ENCODE results near the gene GPR15.

Gene GPR15

DNA sequence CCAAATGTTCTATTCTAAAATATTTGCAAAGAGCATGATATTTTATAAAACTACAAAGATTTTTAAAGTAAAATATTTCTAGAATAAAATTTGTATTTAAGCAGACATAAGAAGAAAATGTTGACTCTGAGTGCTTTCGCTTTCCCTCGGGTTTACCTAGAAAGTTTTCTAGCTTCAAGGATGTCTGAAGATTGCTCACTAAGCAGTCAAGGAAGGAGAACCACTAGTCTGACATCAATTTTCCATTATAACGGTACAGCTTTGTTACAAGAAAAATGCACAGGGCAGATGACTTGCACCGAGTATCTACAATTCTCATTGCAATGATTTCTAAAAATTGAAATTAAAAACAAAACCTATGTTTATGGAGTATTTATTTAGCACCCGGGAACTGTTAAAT, 14.2 kb downstream of the GPR15 start:
- TF ChIP-seq, protein P1, sequence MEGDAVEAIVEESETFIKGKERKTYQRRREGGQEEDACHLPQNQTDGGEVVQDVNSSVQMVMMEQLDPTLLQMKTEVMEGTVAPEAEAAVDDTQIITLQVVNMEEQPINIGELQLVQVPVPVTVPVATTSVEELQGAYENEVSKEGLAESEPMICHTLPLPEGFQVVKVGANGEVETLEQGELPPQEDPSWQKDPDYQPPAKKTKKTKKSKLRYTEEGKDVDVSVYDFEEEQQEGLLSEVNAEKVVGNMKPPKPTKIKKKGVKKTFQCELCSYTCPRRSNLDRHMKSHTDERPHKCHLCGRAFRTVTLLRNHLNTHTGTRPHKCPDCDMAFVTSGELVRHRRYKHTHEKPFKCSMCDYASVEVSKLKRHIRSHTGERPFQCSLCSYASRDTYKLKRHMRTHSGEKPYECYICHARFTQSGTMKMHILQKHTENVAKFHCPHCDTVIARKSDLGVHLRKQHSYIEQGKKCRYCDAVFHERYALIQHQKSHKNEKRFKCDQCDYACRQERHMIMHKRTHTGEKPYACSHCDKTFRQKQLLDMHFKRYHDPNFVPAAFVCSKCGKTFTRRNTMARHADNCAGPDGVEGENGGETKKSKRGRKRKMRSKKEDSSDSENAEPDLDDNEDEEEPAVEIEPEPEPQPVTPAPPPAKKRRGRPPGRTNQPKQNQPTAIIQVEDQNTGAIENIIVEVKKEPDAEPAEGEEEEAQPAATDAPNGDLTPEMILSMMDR (IDR thresholded peaks at IDR 0.05) = no peak

DNA sequence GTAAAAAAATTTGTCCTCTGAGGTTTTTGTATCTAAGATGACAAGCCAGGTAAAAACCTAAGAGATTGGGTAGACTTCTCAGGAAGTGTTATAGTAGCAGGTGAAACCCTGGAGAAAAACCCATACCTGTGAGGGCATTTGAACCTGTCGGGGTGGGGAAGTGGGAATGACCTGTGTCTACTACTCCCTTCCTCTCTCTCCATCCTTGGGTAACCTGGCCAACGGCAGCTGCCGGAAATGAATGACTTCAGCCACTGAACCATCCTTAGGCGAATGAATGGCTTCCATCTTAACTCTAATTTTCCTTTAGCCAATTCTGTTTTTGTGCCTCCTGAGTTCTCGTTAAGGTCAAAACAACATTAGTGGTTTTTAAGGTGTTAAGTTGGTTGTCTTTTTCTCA, 16.8 kb downstream of the GPR15 start:
- TF ChIP-seq, protein P1 (IDR thresholded peaks at IDR 0.05) = no peak

DNA sequence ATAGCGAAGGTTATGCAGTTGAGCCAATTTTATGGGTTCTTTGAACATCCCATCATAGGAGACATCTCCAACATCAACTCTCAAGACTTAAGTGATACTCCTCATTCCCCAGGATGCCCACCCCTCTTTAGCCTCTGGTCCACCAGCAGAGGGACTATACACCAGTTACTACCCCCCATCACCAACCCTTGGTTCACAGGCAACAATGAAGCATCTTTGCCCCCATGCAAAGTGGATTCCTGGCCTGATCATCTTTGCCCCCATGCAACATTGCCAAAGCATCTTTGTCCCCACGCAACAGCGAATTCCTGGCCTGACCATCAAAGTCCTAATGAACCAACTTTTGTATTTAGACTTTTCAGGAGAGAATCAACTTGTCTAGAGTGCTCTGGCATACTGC, 19.1 kb downstream of the GPR15 start:
- TF ChIP-seq, protein P1 (IDR thresholded peaks at IDR 0.05) = no peak

DNA sequence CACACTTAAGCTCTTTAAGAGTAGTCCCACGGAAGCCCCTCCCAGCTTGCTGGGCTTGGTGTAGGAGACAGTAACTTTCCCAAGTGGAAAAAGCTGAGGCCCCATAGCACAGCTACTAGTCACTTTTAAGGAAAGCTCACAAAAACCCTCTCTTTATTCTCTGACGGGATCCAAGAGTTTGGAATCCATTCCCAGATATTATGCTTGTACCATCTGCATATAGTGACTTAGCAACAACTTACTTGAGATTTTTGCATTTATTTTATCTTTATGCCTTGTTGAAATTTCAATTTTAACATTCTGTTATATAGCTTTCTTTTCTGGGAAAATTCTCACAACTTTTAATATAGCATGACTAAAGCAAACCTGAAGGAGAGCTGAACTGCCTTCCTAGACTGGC, 19.5 kb downstream of the GPR15 start:
- TF ChIP-seq, protein P1 (IDR thresholded peaks at IDR 0.05) = no peak

DNA sequence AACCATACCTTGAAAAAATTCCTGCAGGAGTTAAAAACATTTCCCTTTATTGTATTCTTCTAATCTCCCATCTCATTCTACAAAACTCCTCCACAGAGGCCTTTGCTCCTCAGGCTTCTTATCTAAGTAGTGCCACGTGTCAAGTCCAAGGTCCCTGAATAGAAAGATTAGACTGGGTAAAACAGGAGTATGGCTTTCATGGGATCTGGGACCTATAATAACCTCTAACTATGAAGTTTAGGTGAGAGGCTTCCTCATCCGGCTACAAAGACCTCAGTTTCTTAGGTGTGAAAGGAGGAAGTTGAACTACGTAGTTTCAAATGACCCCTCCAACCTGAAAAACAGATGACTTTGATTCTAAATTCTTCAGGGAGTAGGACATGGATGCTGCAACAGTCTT, 20.0 kb downstream of the GPR15 start:
- TF ChIP-seq, protein P1 (IDR thresholded peaks at IDR 0.05) = no peak

DNA sequence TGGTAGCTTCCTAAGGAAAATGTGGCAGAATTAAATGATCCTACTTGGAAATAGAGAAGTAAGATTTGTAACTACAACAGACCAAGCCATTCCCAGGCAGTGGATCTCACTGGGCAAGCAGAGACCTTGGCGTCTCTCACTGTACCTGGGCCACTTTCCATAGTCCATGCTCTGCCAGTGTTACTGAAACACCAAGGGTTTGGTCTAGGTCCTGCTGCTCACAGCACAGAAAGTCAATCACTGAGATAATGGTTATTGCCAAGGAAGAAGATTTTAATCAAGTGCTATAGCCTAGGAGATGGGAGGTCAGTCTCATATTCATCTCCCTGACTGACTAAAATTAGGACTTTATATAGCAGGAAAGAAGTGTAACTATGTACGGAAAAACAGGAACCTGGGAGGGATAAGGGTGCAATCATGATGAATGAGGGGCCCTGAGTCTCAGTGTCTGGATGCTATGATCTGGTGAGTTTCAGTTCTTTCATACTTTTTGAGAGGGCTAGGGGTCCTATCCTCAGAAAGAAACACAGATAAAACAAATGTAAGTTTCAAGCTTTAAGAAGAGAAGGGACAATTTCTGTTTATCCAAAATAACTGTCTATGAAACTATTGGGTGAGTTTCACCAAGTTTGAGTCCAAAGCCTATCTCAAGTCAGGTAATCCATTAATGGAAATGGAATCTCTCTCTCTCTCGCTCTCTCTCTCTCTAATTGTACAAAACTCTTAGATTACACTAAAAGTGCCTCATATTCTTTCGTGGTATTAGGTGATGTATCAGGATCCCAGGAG, 20.6 kb downstream of the GPR15 start:
- TF ChIP-seq, protein P1 (IDR thresholded peaks at IDR 0.05) = no peak

DNA sequence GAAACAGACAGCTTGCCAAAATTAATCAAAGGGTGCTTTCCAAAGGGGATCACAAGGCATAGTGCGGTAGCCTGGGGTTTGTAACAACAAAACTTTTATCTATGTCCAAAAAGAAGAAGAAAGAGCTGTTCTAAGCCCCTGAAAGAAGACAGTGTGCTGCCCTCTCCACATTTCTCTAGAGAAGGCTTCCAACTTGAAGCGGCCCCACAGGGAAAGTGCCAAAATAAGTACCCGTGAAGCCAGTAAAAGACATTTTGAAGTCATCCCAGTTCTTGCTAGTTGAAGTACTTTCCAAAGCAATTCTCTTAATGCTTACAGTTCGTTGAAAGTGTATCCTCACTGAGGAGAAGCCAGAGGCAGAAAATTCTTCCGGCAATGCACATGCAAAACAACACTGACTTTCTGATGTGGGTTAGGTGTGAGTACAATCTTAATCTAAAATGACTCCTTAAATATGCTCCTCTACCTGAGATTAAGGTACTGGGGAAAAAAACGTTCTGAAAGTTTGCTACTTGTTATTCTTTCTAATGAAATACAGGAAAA, 21.3 kb downstream of the GPR15 start:
- TF ChIP-seq, protein P1 (IDR thresholded peaks at IDR 0.05) = no peak

Measured in LNCAP (cell line).